ENCODE results near the gene MAP3K10.
"Not testable (repeated sequence)": the region's sequence is repeated elsewhere in the genome, so short reads cannot be mapped to it uniquely, and the experiment has no call there.

MAP3K10 gene

DNA sequence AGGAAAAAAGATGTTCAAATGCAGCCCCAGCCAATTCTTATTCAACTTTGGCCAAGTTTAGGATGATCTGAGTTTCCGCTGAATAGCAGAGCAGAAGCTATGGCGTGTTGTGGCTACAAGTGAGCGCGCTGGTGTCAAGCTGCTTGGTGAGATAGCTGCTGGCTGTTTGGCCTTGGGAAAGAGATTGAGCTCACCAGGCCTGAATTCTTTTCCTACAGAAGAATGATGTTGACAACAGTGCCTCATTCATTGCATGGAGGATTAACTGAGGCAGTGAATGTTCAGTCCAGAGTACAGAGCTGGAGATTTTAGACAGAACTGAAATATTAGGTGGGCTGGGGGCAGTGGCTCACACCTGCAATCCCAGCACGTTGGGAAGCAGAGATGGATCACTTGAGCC, 31.5 kb upstream of the MAP3K10 start:
- peaks cover 18% of the 10 kb centered on the region for H3K4me1 Mint-ChIP-seq (ENCODE audit: low read depth)
- no peak overlapping the region for H3K4me3 Mint-ChIP-seq
- H3K27ac Mint-ChIP-seq = no peak overlapping the region
- peaks cover 9% of the 10 kb centered on the region for H3K9me3 Mint-ChIP-seq
- intact Hi-C loops (cut with micrococcal nuclease) = no loop called here
- H3K27me3 Mint-ChIP-seq = peaks cover 3% of the 10 kb centered on the region
- H3K36me3 Mint-ChIP-seq (ENCODE audit: low read depth) = no peaks in the 10 kb centered on the region

GRCh38 chr19:40162104-40162503, 29.1 kb upstream of the MAP3K10 start:
- H3K27me3 Mint-ChIP-seq = peaks cover 3% of the 10 kb centered on the region
- no peaks in the 10 kb centered on the region for H3K9me3 Mint-ChIP-seq
- H3K36me3 Mint-ChIP-seq (ENCODE audit: low read depth) = no peaks in the 10 kb centered on the region
- no peak overlapping the region for H3K27ac Mint-ChIP-seq
- peaks cover 21% of the 10 kb centered on the region for H3K4me1 Mint-ChIP-seq (ENCODE audit: low read depth)
- no peak overlapping the region for H3K4me3 Mint-ChIP-seq
- intact Hi-C loops (cut with micrococcal nuclease) = no loop called here

DNA sequence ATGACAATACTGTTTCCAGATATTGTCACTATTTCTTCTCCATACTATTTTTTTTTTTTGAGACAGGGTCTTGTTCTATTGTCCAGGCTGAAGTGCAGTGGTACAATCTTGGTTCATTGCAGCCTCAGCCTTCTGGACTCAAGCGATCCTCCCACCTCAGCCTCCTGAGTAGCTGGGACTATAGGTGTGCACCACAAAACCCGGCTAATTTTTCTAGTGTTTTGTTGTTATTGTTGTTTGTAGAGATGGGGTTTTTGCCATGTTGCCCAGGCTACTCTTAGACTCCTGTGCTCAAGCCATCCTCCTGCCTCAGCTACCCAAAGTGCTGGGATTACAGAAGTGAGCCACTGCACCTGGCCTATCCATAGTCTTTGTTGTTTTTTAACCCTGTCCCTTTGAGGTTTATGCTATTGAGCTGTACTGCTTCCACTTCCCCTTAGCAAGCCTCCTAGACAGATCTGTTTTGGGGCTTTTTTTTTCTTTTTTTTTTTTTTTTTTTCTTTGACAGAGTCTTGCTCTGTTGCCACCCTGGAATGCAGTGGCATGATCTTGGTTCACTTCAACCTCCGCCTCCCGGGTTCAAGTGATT, 27.6 kb upstream of the MAP3K10 start:
- intact Hi-C loops (cut with micrococcal nuclease) = no loop called here
- H3K27ac Mint-ChIP-seq = no peak overlapping the region
- H3K9me3 Mint-ChIP-seq = no peaks in the 10 kb centered on the region
- peaks cover 21% of the 10 kb centered on the region for H3K4me1 Mint-ChIP-seq (ENCODE audit: low read depth)
- no peaks in the 10 kb centered on the region for H3K36me3 Mint-ChIP-seq (ENCODE audit: low read depth)
- H3K27me3 Mint-ChIP-seq = peaks cover 3% of the 10 kb centered on the region
- H3K4me3 Mint-ChIP-seq = no peak overlapping the region

DNA sequence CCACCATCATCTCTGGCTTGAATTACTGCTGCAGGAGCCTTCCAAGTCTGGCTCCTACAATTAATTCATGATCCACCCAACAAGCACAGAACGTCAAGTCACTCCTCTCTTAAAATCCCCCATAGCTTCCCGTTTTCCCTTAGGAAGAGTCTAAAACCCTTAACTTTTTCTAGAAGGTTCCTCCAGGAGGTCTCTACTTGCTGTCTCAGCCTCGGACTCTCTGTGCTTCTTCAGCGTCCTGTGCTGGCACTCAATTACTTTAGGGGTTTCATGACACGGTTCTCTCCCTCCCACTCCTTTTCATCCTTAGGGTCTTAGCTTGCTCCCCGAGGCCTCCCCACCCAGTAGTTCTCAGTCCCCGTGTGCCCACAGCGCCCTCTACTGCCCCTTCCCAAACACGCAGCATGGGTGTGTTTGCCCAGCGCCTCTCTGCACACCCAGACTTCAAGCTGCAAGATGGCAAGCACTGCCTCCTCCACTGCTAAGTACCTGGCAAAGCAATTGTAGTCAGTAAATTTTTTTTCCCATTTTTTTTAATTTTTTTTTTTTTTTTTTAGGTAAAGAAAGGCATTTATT, 25.8 kb upstream of the MAP3K10 start:
- H3K4me3 Mint-ChIP-seq = no peak overlapping the region
- peaks cover 21% of the 10 kb centered on the region for H3K4me1 Mint-ChIP-seq (ENCODE audit: low read depth)
- no peaks in the 10 kb centered on the region for H3K9me3 Mint-ChIP-seq
- intact Hi-C loops (cut with micrococcal nuclease) = no loop called here
- H3K36me3 Mint-ChIP-seq (ENCODE audit: low read depth) = no peaks in the 10 kb centered on the region
- H3K27me3 Mint-ChIP-seq = peaks cover 9% of the 10 kb centered on the region
- H3K27ac Mint-ChIP-seq = no peak overlapping the region

DNA sequence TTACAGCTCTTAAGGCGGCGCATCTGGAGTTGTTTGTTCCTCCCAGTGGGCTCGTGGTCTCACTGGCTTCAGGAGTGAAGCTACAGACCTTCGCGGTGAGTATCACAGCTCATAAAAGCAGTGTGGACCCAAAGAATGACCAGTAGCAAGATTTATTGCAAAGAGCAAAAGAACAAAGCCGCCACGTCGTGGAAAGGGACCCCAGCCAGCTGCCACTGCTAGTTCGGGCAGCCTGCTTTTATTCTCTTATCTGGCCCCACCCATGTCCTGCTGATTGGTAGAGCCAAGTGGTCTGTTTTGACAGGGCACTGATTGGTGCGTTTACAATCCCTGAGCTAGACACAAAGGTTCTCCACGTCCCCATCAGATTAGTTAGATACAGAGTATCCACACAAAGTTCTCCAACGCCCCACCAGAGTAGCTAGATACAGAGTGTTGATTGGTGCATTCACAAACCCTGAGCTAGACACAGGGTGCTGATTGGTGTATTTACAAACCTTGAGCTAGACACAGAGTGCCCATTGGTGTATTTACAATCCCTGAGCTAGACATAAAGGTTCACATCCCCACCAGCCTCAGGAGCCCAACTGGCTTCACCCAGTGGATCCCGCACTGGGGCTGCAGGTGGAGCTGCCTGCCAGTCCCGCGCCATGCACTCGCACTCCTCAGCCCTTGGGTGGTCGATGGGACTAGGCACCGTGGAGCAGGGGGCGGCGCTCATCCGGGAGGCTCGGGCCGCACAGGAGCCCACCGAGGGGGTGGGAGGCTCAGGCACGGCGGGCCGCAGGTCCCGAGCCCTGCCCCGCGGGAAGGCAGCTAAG, 21.5 kb upstream of the MAP3K10 start:
- H3K4me3 Mint-ChIP-seq; H3K4me1 Mint-ChIP-seq (ENCODE audit: low read depth); H3K27ac Mint-ChIP-seq; H3K27me3 Mint-ChIP-seq; intact Hi-C loops (cut with micrococcal nuclease); H3K36me3 Mint-ChIP-seq (ENCODE audit: low read depth); H3K9me3 Mint-ChIP-seq: not testable (repeated sequence)

GRCh38 chr19:40170303-40170989, 20.8 kb upstream of the MAP3K10 start:
- peaks cover 10% of the 10 kb centered on the region for H3K27me3 Mint-ChIP-seq
- H3K4me3 Mint-ChIP-seq; H3K4me1 Mint-ChIP-seq (ENCODE audit: low read depth); H3K36me3 Mint-ChIP-seq (ENCODE audit: low read depth); H3K27ac Mint-ChIP-seq; intact Hi-C loops (cut with micrococcal nuclease); H3K9me3 Mint-ChIP-seq: not testable (repeated sequence)

DNA sequence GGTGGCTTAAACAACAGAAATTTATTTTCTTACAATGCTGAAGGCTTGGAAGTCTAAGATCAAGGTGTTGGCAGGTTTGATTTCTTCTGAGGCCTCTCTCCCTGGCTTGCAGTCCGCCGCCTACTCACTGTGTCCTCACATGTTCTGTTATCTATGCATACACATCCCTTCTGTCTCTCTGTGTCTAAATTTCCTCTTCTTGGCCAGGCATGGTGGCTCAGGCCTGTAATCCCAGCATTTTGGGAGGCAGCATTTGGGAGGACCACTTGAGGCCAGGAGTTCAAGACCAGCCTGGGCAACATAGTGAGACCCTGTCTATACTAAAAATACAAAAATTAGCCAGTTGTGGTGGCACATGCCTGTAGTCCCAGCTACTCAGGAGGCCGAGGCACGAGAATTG, 19.9 kb upstream of the MAP3K10 start:
- H3K36me3 Mint-ChIP-seq (ENCODE audit: low read depth); H3K4me3 Mint-ChIP-seq; H3K4me1 Mint-ChIP-seq (ENCODE audit: low read depth); H3K27ac Mint-ChIP-seq; intact Hi-C loops (cut with micrococcal nuclease); H3K9me3 Mint-ChIP-seq: not testable (repeated sequence)
- peaks cover 10% of the 10 kb centered on the region for H3K27me3 Mint-ChIP-seq

GRCh38 chr19:40174092-40174491, 17.1 kb upstream of the MAP3K10 start:
- Mint-ChIP-seq H3K27me3 (peaks cover 15% of the 10 kb centered on the region), H3K4me3 (no peak overlapping the region), H3K36me3 (ENCODE audit: low read depth) (no peaks in the 10 kb centered on the region), H3K9me3 (no peaks in the 10 kb centered on the region), H3K27ac (no peak overlapping the region), H3K4me1 (ENCODE audit: low read depth) (peaks cover 5% of the 10 kb centered on the region)
- intact Hi-C loops (cut with micrococcal nuclease) = no loop called here

- H3K9me3 Mint-ChIP-seq = no peaks in the 10 kb centered on the region
- peaks cover 20% of the 10 kb centered on the region for H3K27me3 Mint-ChIP-seq
- no peaks in the 10 kb centered on the region for H3K36me3 Mint-ChIP-seq (ENCODE audit: low read depth)
- no peak overlapping the region for H3K4me3 Mint-ChIP-seq
- intact Hi-C loops (cut with micrococcal nuclease) = no loop called here
- H3K4me1 Mint-ChIP-seq (ENCODE audit: low read depth) = peaks cover 5% of the 10 kb centered on the region
- no peak overlapping the region for H3K27ac Mint-ChIP-seq
Observed at GRCh38 chr19:40175820-40176219, 15.4 kb upstream of the MAP3K10 start.

DNA sequence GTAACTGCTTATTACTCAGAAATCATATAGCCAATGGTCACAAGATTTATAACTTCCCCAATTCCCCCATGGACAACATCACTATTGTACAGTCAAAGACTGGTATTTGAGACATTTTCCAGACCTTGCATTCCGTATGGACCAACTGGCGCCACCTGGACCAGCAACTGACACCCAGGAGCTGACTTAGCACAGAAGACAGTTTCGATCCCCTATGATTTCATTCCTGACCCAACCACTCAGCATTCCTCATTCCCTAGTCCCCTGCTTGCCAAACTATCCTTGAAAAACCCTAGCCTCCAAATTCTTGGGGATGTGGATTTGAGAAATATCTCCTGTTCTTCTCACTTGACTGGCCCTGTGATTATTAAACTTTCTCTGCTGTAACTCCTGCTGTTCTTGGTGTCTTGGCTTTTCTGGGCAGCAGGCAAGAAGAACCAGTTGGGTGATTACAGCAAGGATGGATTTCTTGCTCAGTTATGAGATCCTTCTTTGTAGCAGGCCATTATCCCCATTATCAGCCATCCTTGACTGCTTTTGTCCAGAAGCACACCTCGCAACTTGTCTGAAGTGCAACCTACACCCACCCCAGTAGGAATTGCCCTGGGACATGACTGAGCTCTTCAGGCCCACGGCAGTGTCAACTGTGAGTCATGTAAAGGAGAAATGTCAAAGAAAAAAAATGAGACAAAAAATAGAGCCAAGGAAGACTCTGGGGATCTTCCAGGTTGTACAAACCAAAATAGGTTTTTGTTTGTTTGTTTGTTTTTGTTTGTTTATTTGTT, 13.7 kb upstream of the MAP3K10 start:
- Mint-ChIP-seq H3K4me1 (ENCODE audit: low read depth) (peaks cover 5% of the 10 kb centered on the region), H3K27me3 (peaks cover 26% of the 10 kb centered on the region), H3K9me3 (no peaks in the 10 kb centered on the region), H3K27ac (no peak overlapping the region), H3K4me3 (no peak overlapping the region), H3K36me3 (ENCODE audit: low read depth) (no peaks in the 10 kb centered on the region)
- intact Hi-C loops (cut with micrococcal nuclease) = no loop called here

GRCh38 chr19:40178756-40179155, 12.5 kb upstream of the MAP3K10 start:
- Mint-ChIP-seq H3K9me3 (no peaks in the 10 kb centered on the region), H3K27me3 (peaks cover 26% of the 10 kb centered on the region), H3K27ac (no peak overlapping the region), H3K36me3 (ENCODE audit: low read depth) (no peaks in the 10 kb centered on the region), H3K4me3 (no peak overlapping the region), H3K4me1 (ENCODE audit: low read depth) (peaks cover 5% of the 10 kb centered on the region)
- intact Hi-C loops (cut with micrococcal nuclease) = no loop called here

- intact Hi-C loops (cut with micrococcal nuclease) = no loop called here
- Mint-ChIP-seq H3K27ac (no peak overlapping the region), H3K4me1 (ENCODE audit: low read depth) (no peaks in the 10 kb centered on the region), H3K36me3 (ENCODE audit: low read depth) (no peaks in the 10 kb centered on the region), H3K9me3 (no peaks in the 10 kb centered on the region), H3K4me3 (no peak overlapping the region), H3K27me3 (peaks cover 25% of the 10 kb centered on the region)
Observed at GRCh38 chr19:40184273-40184672, 7.0 kb upstream of the MAP3K10 start.

GRCh38 chr19:40191836-40192646, 815 bp downstream of the MAP3K10 start:
- intact Hi-C loops (cut with micrococcal nuclease) = no loop called here

More at GRCh38 chr19:40191836-40192646, 815 bp downstream of the MAP3K10 start:
- H3K27ac Mint-ChIP-seq = no peak overlapping the region
- H3K36me3 Mint-ChIP-seq (ENCODE audit: low read depth) = no peaks in the 10 kb centered on the region
- H3K9me3 Mint-ChIP-seq = no peaks in the 10 kb centered on the region
- peak overlapping the region; percentile 60 for H3K4me3 Mint-ChIP-seq
- peaks cover 31% of the 10 kb centered on the region for H3K4me1 Mint-ChIP-seq (ENCODE audit: low read depth)
- H3K27me3 Mint-ChIP-seq = peaks cover 9% of the 10 kb centered on the region
